CD1c-positive myeloid dendritic cell (primary cell): ENCODE measurements around the gene SMPDL3A.
"Not testable (repeated sequence)": the region's sequence is repeated elsewhere in the genome, so short reads cannot be mapped to it uniquely, and the experiment has no call there.

Experiments
- DNase-seq: peaks from one replicate; pipeline ENCODE4 v3.0.0-alpha.2; 2016; ENCODE audit errors: extremely low spot score

Gene SMPDL3A

GRCh38 chr6:122789182-122790027 lies at the start of gene SMPDL3A:
Gene SMPDL3A, plus strand, starts transcription at chr6:122789258. Its CDS starts 89 bp downstream, at chr6:122789347.
- peak; percentile 60 for DNase-seq

- DNase-seq: no peak
Measured at GRCh38 chr6:122740091-122740490, 49.0 kb upstream of the SMPDL3A start.

- no peak for DNase-seq
Measured at GRCh38 chr6:122740936-122741335, 48.1 kb upstream of the SMPDL3A start.

GRCh38 chr6:122744247-122744646 lies 44.8 kb upstream of the SMPDL3A start:
- DNase-seq: not testable (repeated sequence)

- not testable (repeated sequence) for DNase-seq
Measured at GRCh38 chr6:122744856-122745255, 44.2 kb upstream of the SMPDL3A start.

- no peak for DNase-seq
Measured at GRCh38 chr6:122746688-122747087, 42.4 kb upstream of the SMPDL3A start.

- peak; percentile 43 for DNase-seq
Measured at GRCh38 chr6:122747573-122747972, 41.5 kb upstream of the SMPDL3A start.

- not testable (repeated sequence) for DNase-seq
Measured at GRCh38 chr6:122748945-122749344, 40.1 kb upstream of the SMPDL3A start.

GRCh38 chr6:122749451-122750050 lies 39.5 kb upstream of the SMPDL3A start:
- DNase-seq: no peak

- DNase-seq: no peak
Measured at GRCh38 chr6:122751326-122751725, 37.7 kb upstream of the SMPDL3A start.

- no peak for DNase-seq
Measured at GRCh38 chr6:122752459-122752858, 36.6 kb upstream of the SMPDL3A start.

- DNase-seq: no peak
Measured at GRCh38 chr6:122753000-122753687, 35.9 kb upstream of the SMPDL3A start.

- no peak for DNase-seq
Measured at GRCh38 chr6:122753688-122754056, 35.4 kb upstream of the SMPDL3A start.

GRCh38 chr6:122754191-122754731 lies 34.8 kb upstream of the SMPDL3A start:
- no peak for DNase-seq

GRCh38 chr6:122755901-122756300 lies 33.2 kb upstream of the SMPDL3A start:
- DNase-seq: no peak

GRCh38 chr6:122758927-122759334 lies 30.1 kb upstream of the SMPDL3A start:
- DNase-seq: peak; percentile 32

- no peak for DNase-seq
Measured at GRCh38 chr6:122760330-122760729, 28.7 kb upstream of the SMPDL3A start.

GRCh38 chr6:122766256-122766655 lies 22.8 kb upstream of the SMPDL3A start:
- no peak for DNase-seq

GRCh38 chr6:122770835-122771601 lies 18.0 kb upstream of the SMPDL3A start:
- peak; percentile 66 for DNase-seq

- no peak for DNase-seq
Measured at GRCh38 chr6:122772724-122773415, 16.2 kb upstream of the SMPDL3A start.

GRCh38 chr6:122775975-122776374 lies 13.1 kb upstream of the SMPDL3A start:
- no peak for DNase-seq
